Liver (tissue), 3 donors: ENCODE data around the gene FYB2.

Experiments
- CTCF ChIP-seq: fragments of 150-350 bp; IDR thresholded peaks from 2 replicates; pipeline ENCODE4 v1.5.1; 2017; ENCODE audit warnings: improper control_type of control experiment, low read depth, low read length; ENCODE audit not compliant: missing input control
- FOXA1 ChIP-seq: IDR thresholded peaks from 2 replicates; pipeline ENCODE4 v1.6.1; 2016; ENCODE audit warnings: antibody characterized with exemption
- GABPA ChIP-seq, 2 donors: IDR thresholded peaks in 1 of 2; conservative IDR thresholded peaks in 1 of 2; 2 replicates each; pipeline ENCODE4 v1.6.1; 2016; ENCODE audit warnings: antibody characterized with exemption in 2 of 2, mild to moderate bottlenecking in 1 of 2, moderate library complexity in 1 of 2
- HNF4A ChIP-seq, 2 donors: conservative IDR thresholded peaks; 2 replicates each; pipeline ENCODE4 v1.6.1; 2016; ENCODE audit warnings: antibody characterized with exemption in 2 of 2, mild to moderate bottlenecking in 2 of 2
- HNF4G ChIP-seq: IDR thresholded peaks from 2 replicates; pipeline ENCODE4 v1.6.1; 2016; ENCODE audit warnings: antibody characterized with exemption
- JUND ChIP-seq, 2 donors: IDR thresholded peaks; 2 replicates each; pipeline ENCODE4 v1.6.1; 2016; ENCODE audit warnings: antibody characterized with exemption in 2 of 2
- NR2F2 ChIP-seq: IDR thresholded peaks from 2 replicates; pipeline ENCODE4 v1.6.1; 2016; ENCODE audit warnings: antibody characterized with exemption
- RAD21 ChIP-seq, 2 donors: IDR thresholded peaks; 2 replicates each; pipeline ENCODE4 v1.6.1; 2016; ENCODE audit warnings: antibody characterized with exemption in 2 of 2, mild to moderate bottlenecking in 2 of 2
- SP1 ChIP-seq: IDR thresholded peaks from 2 replicates; pipeline ENCODE4 v1.6.1; 2018; ENCODE audit warnings: antibody characterized with exemption, mild to moderate bottlenecking
- TAF1 ChIP-seq: conservative IDR thresholded peaks from 2 replicates; pipeline ENCODE4 v1.6.1; 2016; ENCODE audit warnings: antibody characterized with exemption, mild to moderate bottlenecking
- YY1 ChIP-seq: IDR thresholded peaks from 2 replicates; pipeline ENCODE4 v1.6.1; 2016; ENCODE audit warnings: antibody characterized with exemption, mild to moderate bottlenecking
- TF ChIP-seq, protein P1 (sequence below): IDR thresholded peaks from 2 replicates; pipeline ENCODE4 v1.6.1; 2016; ENCODE audit warnings: antibody characterized with exemption
- TF ChIP-seq, protein P2 (sequence below): IDR thresholded peaks from 2 replicates; pipeline ENCODE4 v1.6.1; 2016; ENCODE audit warnings: antibody characterized with exemption, mild to moderate bottlenecking
- TF ChIP-seq, protein P3 (sequence below): IDR thresholded peaks from 2 replicates; pipeline ENCODE4 v1.6.1; 2016; ENCODE audit warnings: antibody characterized with exemption
- donor health status: healthy.
- donor health status: healthy.

- TF ChIP-seq CTCF (no peak), NR2F2 (no peak), FOXA1 (no peak), YY1 (no peak), GABPA (IDR thresholded peaks at IDR 0.05 in 1 of 2, conservative IDR thresholded peaks at IDR 0.05 in 1 of 2) (no peak), HNF4A (conservative IDR thresholded peaks at IDR 0.05) (no peak), JUND (IDR thresholded peaks at IDR 0.05) (no peak), HNF4G (no peak), RAD21 (IDR thresholded peaks at IDR 0.05) (no peak), TAF1 (no peak), SP1 (no peak)
- TF ChIP-seq, protein P1, sequence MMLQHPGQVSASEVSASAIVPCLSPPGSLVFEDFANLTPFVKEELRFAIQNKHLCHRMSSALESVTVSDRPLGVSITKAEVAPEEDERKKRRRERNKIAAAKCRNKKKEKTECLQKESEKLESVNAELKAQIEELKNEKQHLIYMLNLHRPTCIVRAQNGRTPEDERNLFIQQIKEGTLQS = no peak
- TF ChIP-seq, protein P2, sequence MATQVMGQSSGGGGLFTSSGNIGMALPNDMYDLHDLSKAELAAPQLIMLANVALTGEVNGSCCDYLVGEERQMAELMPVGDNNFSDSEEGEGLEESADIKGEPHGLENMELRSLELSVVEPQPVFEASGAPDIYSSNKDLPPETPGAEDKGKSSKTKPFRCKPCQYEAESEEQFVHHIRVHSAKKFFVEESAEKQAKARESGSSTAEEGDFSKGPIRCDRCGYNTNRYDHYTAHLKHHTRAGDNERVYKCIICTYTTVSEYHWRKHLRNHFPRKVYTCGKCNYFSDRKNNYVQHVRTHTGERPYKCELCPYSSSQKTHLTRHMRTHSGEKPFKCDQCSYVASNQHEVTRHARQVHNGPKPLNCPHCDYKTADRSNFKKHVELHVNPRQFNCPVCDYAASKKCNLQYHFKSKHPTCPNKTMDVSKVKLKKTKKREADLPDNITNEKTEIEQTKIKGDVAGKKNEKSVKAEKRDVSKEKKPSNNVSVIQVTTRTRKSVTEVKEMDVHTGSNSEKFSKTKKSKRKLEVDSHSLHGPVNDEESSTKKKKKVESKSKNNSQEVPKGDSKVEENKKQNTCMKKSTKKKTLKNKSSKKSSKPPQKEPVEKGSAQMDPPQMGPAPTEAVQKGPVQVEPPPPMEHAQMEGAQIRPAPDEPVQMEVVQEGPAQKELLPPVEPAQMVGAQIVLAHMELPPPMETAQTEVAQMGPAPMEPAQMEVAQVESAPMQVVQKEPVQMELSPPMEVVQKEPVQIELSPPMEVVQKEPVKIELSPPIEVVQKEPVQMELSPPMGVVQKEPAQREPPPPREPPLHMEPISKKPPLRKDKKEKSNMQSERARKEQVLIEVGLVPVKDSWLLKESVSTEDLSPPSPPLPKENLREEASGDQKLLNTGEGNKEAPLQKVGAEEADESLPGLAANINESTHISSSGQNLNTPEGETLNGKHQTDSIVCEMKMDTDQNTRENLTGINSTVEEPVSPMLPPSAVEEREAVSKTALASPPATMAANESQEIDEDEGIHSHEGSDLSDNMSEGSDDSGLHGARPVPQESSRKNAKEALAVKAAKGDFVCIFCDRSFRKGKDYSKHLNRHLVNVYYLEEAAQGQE = no peak
- TF ChIP-seq, protein P3, sequence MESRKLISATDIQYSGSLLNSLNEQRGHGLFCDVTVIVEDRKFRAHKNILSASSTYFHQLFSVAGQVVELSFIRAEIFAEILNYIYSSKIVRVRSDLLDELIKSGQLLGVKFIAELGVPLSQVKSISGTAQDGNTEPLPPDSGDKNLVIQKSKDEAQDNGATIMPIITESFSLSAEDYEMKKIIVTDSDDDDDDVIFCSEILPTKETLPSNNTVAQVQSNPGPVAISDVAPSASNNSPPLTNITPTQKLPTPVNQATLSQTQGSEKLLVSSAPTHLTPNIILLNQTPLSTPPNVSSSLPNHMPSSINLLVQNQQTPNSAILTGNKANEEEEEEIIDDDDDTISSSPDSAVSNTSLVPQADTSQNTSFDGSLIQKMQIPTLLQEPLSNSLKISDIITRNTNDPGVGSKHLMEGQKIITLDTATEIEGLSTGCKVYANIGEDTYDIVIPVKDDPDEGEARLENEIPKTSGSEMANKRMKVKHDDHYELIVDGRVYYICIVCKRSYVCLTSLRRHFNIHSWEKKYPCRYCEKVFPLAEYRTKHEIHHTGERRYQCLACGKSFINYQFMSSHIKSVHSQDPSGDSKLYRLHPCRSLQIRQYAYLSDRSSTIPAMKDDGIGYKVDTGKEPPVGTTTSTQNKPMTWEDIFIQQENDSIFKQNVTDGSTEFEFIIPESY = no peak
Observed at GRCh38 chr1:56811331-56811730, 7.9 kb downstream of the FYB2 start.
